Pons (tissue), 1 donor: ENCODE measurements around the gene SIGLEC9.
"Not testable (repeated sequence)": the region's sequence is repeated elsewhere in the genome, so short reads cannot be mapped to it uniquely, and the experiment has no call there.

Experiments used
- DNase-seq: peaks from one replicate; pipeline ENCODE4 v3.0.0-alpha.2; 2016; ENCODE audit warnings: low spot score

Gene SIGLEC9

GRCh38 chr19:51123802-51124201 is 904 bp upstream of the SIGLEC9 start:
- no peak for DNase-seq

GRCh38 chr19:51124216-51124615 is 490 bp upstream of the SIGLEC9 start:
- DNase-seq = no peak

GRCh38 chr19:51125421-51126075 is 842 bp downstream of the SIGLEC9 start:
- no peak for DNase-seq

- DNase-seq = no peak
These were observed 2.3 kb downstream of the SIGLEC9 start for GRCh38 chr19:51127032-51127431.

- DNase-seq = peak; percentile 53
These were observed 3.0 kb downstream of the SIGLEC9 start for GRCh38 chr19:51127755-51128154.

GRCh38 chr19:51128227-51128626 is 3.5 kb downstream of the SIGLEC9 start:
- no peak for DNase-seq

- DNase-seq = no peak
These were observed 5.0 kb downstream of the SIGLEC9 start for GRCh38 chr19:51129716-51130115.

GRCh38 chr19:51131780-51132680 is 7.3 kb downstream of the SIGLEC9 start:
- DNase-seq = peak; percentile 50

GRCh38 chr19:51135004-51135403 is 10.3 kb downstream of the SIGLEC9 start:
- DNase-seq = no peak

- DNase-seq = no peak
These were observed 11.5 kb downstream of the SIGLEC9 start for GRCh38 chr19:51135986-51136762.

GRCh38 chr19:51136851-51137551 is 12.3 kb downstream of the SIGLEC9 start:
- peak; percentile 50 for DNase-seq

GRCh38 chr19:51137792-51138425 is 13.2 kb downstream of the SIGLEC9 start:
- no peak for DNase-seq

GRCh38 chr19:51138549-51138979 is 13.9 kb downstream of the SIGLEC9 start:
- peak; percentile 40 for DNase-seq

- DNase-seq = peak; percentile 72
These were observed 14.8 kb downstream of the SIGLEC9 start for GRCh38 chr19:51139299-51140014.

- no peak for DNase-seq
These were observed 15.7 kb downstream of the SIGLEC9 start for GRCh38 chr19:51140441-51140840.

- DNase-seq = no peak
These were observed 16.5 kb downstream of the SIGLEC9 start for GRCh38 chr19:51141181-51141580.

- DNase-seq = peak; percentile 36
These were observed 17.4 kb downstream of the SIGLEC9 start, which contains the start of gene SIGLEC7 for GRCh38 chr19:51142119-51142518. SIGLEC7 (plus strand) TSS chr19:51142301; CDS start chr19:51142370, 69 bp downstream.

- DNase-seq = not testable (repeated sequence)
These were observed 18.2 kb downstream of the SIGLEC9 start for GRCh38 chr19:51142809-51143475.

GRCh38 chr19:51143486-51143885 is 18.8 kb downstream of the SIGLEC9 start:
- no peak for DNase-seq

- no peak for DNase-seq
These were observed 19.9 kb downstream of the SIGLEC9 start for GRCh38 chr19:51144482-51145045.
